Panc1 (cell line): Measurements from ENCODE around the gene ATP5F1D.

Experiments
- POLR2AphosphoS5 ChIP-seq: IDR thresholded peaks from 2 replicates; pipeline ENCODE4 v1.6.1; 2012; ENCODE audit warnings: mild to moderate bottlenecking, low read depth, low read length, moderate library complexity
- SIN3A ChIP-seq: IDR thresholded peaks from 2 replicates; pipeline ENCODE4 v1.6.1; 2012; ENCODE audit warnings: low read depth, mild to moderate bottlenecking, low read length, moderate library complexity, borderline replicate concordance; ENCODE audit not compliant: insufficient read depth
- TF ChIP-seq, protein P1 (sequence below): fragments of 450-650 bp; IDR thresholded peaks from 2 replicates; pipeline ENCODE4 v1.5.1; 2017; ENCODE audit warnings: mild to moderate bottlenecking
- TF ChIP-seq, protein P2 (sequence below), 2 experiments: IDR thresholded peaks; 2 replicates each; pipeline ENCODE4 v1.6.1; 2011 to 2012; ENCODE audit warnings: low read depth in 2 of 2, control low read depth in 1 of 2, low read length in 1 of 2, mild to moderate bottlenecking in 1 of 2, moderate library complexity in 1 of 2; ENCODE audit not compliant: insufficient read depth in 1 of 2

DNA sequence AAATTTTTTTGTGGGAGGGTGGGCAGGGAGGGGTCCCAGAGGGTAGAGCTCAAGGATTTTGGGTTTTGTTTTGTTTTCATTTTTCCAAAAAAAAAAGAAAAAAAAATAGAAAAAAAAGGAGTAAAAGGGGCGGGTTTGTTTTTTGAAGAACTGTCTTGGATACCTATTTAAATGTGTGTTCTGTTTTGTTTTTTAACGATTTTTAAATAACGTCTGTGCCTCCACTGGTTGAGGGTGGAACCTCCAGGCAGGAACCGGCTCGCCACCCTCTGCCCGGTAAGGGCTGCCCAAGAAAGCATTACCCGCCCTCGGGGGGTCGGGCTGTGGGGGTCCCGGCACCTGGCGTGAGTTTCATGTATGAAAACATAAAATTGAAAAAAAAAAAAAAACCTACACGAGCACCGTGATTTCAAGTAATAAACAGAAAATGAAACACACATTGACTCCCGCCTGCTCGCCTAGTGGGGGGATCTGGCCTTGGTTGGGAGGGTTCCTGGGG is 17.2 kb downstream of the ATP5F1D start:
- TF ChIP-seq, protein P1, sequence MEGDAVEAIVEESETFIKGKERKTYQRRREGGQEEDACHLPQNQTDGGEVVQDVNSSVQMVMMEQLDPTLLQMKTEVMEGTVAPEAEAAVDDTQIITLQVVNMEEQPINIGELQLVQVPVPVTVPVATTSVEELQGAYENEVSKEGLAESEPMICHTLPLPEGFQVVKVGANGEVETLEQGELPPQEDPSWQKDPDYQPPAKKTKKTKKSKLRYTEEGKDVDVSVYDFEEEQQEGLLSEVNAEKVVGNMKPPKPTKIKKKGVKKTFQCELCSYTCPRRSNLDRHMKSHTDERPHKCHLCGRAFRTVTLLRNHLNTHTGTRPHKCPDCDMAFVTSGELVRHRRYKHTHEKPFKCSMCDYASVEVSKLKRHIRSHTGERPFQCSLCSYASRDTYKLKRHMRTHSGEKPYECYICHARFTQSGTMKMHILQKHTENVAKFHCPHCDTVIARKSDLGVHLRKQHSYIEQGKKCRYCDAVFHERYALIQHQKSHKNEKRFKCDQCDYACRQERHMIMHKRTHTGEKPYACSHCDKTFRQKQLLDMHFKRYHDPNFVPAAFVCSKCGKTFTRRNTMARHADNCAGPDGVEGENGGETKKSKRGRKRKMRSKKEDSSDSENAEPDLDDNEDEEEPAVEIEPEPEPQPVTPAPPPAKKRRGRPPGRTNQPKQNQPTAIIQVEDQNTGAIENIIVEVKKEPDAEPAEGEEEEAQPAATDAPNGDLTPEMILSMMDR, result no peak
- TF ChIP-seq, protein P2, sequence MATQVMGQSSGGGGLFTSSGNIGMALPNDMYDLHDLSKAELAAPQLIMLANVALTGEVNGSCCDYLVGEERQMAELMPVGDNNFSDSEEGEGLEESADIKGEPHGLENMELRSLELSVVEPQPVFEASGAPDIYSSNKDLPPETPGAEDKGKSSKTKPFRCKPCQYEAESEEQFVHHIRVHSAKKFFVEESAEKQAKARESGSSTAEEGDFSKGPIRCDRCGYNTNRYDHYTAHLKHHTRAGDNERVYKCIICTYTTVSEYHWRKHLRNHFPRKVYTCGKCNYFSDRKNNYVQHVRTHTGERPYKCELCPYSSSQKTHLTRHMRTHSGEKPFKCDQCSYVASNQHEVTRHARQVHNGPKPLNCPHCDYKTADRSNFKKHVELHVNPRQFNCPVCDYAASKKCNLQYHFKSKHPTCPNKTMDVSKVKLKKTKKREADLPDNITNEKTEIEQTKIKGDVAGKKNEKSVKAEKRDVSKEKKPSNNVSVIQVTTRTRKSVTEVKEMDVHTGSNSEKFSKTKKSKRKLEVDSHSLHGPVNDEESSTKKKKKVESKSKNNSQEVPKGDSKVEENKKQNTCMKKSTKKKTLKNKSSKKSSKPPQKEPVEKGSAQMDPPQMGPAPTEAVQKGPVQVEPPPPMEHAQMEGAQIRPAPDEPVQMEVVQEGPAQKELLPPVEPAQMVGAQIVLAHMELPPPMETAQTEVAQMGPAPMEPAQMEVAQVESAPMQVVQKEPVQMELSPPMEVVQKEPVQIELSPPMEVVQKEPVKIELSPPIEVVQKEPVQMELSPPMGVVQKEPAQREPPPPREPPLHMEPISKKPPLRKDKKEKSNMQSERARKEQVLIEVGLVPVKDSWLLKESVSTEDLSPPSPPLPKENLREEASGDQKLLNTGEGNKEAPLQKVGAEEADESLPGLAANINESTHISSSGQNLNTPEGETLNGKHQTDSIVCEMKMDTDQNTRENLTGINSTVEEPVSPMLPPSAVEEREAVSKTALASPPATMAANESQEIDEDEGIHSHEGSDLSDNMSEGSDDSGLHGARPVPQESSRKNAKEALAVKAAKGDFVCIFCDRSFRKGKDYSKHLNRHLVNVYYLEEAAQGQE (IDR thresholded peaks at IDR 0.05; ENCODE audit: insufficient read depth in 1 of 2, low read depth in 2 of 2, low read length in 1 of 2), result no peak
- TF ChIP-seq POLR2AphosphoS5, result no peak
- no peak for TF ChIP-seq SIN3A
